Measurements from ENCODE around the gene IGF2BP2. TPM values are rescaled to one million over a fixed set of nuclear protein-coding genes. Genes with fewer than 3 reads are reported as not detected.

IGF2BP2 gene
- total RNA-seq, 2 donors from 2014 or later = 11.0 to 19.2 TPM

GRCh38 chr3:185750702-185751101 is 74.1 kb downstream of the IGF2BP2 start:
- no peaks in the 10 kb centered on the region for H3K4me1 ChIP-seq
- no peak for TF ChIP-seq CTCF (IDR thresholded peaks at IDR 0.05)
- H3K27ac ChIP-seq = no peak overlapping the region
- DNase-seq (ENCODE audit: low spot score) = no peak
- no peak overlapping the region for H3K4me3 ChIP-seq
- H3K9me3 ChIP-seq = no peaks in the 10 kb centered on the region
- no peaks in the 10 kb centered on the region for H3K27me3 ChIP-seq
- H3K36me3 ChIP-seq = no peaks in the 10 kb centered on the region

- DNase-seq (ENCODE audit: low spot score) = no peak
- H3K9me3 ChIP-seq = no peaks in the 10 kb centered on the region
- TF ChIP-seq CTCF (IDR thresholded peaks at IDR 0.05) = no peak
- H3K27me3 ChIP-seq = no peaks in the 10 kb centered on the region
- H3K36me3 ChIP-seq = no peaks in the 10 kb centered on the region
- H3K27ac ChIP-seq = no peak overlapping the region
- H3K4me3 ChIP-seq = no peak overlapping the region
- peaks cover 0 to 5% of the 10 kb centered on the region in 2 donors for H3K4me1 ChIP-seq
Observed at GRCh38 chr3:185750015-185750414, 74.8 kb downstream of the IGF2BP2 start.

- no peak overlapping the region for H3K27ac ChIP-seq
- H3K4me3 ChIP-seq = no peak overlapping the region
- TF ChIP-seq CTCF (IDR thresholded peaks at IDR 0.05) = no peak
- no peaks in the 10 kb centered on the region for H3K36me3 ChIP-seq
- H3K27me3 ChIP-seq = no peaks in the 10 kb centered on the region
- DNase-seq (ENCODE audit: low spot score) = no peak
- H3K9me3 ChIP-seq = no peaks in the 10 kb centered on the region
- H3K4me1 ChIP-seq = peaks cover 0 to 6% of the 10 kb centered on the region in 2 donors
Observed at GRCh38 chr3:185746470-185746869, 78.4 kb downstream of the IGF2BP2 start.

GRCh38 chr3:185744997-185745843 is 79.6 kb downstream of the IGF2BP2 start:
- no peaks in the 10 kb centered on the region for H3K27me3 ChIP-seq
- H3K4me3 ChIP-seq = no peak overlapping the region
- no peak for TF ChIP-seq CTCF (IDR thresholded peaks at IDR 0.05)
- H3K36me3 ChIP-seq = no peaks in the 10 kb centered on the region
- H3K9me3 ChIP-seq = no peaks in the 10 kb centered on the region
- H3K27ac ChIP-seq = no peak overlapping the region
- DNase-seq (ENCODE audit: low spot score) = no peak
- H3K4me1 ChIP-seq = peaks cover 0 to 6% of the 10 kb centered on the region in 2 donors

GRCh38 chr3:185741586-185741985 is 83.3 kb downstream of the IGF2BP2 start:
- TF ChIP-seq CTCF (IDR thresholded peaks at IDR 0.05) = no peak
- Histone ChIP-seq H3K4me1 (peaks cover 0 to 6% of the 10 kb centered on the region in 2 donors), H3K27me3 (no peaks in the 10 kb centered on the region), H3K9me3 (no peaks in the 10 kb centered on the region), H3K27ac (no peak overlapping the region), H3K4me3 (no peak overlapping the region), H3K36me3 (no peaks in the 10 kb centered on the region)
- DNase-seq (ENCODE audit: low spot score) = no peak
